ENCODE measurements around the gene FSIP1.

DNA sequence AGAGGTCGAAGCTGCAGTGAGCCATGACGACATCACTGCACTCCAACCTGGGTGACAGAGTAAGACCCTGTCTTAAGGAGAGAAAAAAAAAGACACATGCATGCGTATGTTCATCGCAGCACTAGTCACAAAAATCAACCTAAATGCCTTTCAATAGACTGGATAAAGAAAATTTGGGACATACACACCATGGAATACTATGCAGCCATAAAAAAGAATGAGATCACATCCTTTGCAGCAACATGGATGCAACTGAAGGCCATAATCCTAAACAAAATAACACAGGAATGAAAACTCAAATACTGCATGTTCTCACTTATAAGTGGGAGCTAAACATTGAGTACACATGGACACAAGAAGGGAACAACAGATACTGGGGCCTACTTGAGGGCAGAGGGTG lies 53.1 kb downstream of the FSIP1 start:
- TF ChIP-seq POLR2AphosphoS5 (IDR thresholded peaks at IDR 0.05; ENCODE audit: low read depth, low read length) (no peak), SIN3A (IDR thresholded peaks at IDR 0.05; ENCODE audit: borderline replicate concordance, insufficient read depth, low read length) (no peak), TAF1 (IDR thresholded peaks at IDR 0.05; ENCODE audit: borderline replicate concordance, insufficient read depth, low read length) (no peak)
